Measurements from ENCODE around the gene SAMSN1.
A peak's percentile ranks its signal among the peaks of the same experiment; 100 is the strongest.
"Not testable (repeated sequence)": the region's sequence is repeated elsewhere in the genome, so short reads cannot be mapped to it uniquely, and the experiment has no call there.

SAMSN1 gene

GRCh38 chr21:14527696-14528652 is 18.1 kb downstream of the SAMSN1 start:
- no peak for DNase-seq

DNA sequence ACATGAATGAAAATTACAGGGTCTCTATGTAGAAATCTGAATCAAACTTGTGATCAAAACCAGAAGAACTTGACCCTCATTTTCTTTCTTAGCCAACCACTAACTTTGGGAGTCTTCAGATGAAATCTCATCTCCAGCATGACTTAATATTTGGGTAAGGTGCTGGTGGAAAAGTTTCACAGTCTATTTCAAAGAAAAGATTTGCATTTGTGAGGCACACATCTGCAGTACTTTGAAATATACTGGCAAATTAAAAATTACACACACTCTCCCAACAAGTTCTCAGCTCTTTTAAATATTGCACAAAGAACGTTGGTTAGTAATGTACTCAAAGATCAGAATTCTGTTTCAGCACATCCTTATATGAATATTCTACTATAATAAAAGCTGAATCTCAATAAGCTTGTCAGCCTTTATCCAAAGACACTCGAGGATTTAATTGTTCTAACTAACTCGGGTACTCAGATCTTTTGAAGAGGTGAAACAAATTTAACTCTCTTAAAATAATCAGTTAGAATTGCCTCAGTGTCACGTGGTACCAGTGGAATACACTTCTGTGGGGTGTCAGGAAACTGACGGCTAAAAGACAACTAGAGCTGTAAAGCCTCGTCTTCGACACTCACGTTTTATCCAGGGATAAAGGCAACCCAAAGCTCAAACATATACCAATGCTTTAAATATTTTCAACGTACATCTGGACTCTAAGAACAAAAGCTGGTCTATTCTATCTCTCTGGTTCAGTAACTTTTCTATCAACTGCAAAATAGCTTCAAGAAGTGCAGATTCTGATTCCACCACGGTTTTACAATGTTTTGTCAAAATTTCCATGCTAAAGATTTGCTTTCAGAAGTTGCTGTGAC is 19.0 kb downstream of the SAMSN1 start:
- DNase-seq = no peak

DNA sequence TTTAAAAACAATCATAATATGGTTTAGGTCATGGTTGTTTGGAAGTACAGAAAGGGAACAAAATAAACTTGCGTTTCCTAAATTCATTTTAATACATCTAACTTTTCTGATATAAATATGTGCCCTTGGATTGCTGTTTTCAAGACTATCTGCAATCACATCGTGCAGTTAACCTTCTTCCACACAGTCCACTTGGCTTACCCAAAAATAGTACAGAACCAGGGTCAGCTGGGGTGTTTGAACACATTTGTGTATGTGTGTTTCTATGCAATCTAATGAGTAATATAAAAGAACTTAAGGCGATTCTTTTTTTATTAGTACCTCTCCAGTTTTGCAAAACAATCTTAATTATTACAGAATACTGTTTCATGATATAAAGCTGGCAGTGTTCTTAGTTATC is 19.9 kb downstream of the SAMSN1 start:
- DNase-seq = no peak

DNA sequence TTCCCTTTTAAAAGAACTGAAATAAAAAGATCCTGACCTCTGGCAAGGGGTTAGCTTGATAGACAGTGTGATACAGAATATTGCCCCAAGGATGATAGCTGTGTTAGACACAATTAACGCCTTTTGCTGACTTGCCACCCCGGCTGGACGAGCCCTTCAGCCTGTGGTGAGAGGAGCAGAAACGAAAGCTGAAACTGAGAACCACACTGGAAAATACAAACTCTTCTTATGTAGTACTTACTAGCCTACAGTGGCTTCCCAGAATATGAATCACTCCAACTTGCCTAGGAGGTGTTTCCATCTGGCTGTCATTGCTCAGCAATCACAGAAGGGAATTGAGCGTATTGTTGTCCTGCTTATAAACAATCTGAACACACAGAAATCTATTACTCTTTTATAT is 22.9 kb downstream of the SAMSN1 start:
- peak; percentile 47 to 48 for DNase-seq

- no peak for DNase-seq
Measured at GRCh38 chr21:14522736-14523135, 23.4 kb downstream of the SAMSN1 start.

GRCh38 chr21:14520535-14520934 is 25.6 kb downstream of the SAMSN1 start:
- no peak for DNase-seq

- no peak for DNase-seq
Measured at GRCh38 chr21:14519000-14519399, 27.1 kb downstream of the SAMSN1 start.

GRCh38 chr21:14513804-14514203 is 32.3 kb downstream of the SAMSN1 start:
- no peak for DNase-seq

DNA sequence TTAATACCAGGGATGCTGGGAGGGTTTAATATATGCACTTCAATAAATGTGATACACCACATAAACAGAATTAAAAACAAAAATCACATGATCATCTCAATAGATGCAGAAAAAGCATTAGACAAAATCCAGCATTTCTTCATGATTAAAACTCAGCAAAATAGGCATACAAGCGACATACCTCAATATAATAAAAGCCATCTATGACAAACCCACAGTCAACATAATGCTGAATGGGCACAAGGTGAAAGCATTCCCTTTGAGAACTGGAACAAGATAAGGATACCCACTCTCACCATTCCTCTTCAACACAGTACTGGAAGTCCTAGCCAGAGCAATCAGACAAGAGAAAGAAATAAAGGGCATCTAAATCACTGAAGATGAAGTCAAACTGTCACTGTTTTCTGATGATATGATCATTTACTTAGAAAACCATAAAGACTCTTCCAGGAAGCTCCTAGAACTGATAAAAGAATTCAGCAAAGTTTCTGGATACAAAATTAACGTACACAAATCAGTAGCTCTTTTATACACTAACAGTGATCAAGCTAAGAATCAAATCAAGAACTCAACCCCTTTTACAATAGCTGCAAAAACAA is 39.2 kb downstream of the SAMSN1 start:
- DNase-seq = not testable (repeated sequence)

- no peak for DNase-seq
Measured at GRCh38 chr21:14500873-14501272, 45.2 kb downstream of the SAMSN1 start.

- DNase-seq = no peak
Measured at GRCh38 chr21:14499316-14499715, 46.8 kb downstream of the SAMSN1 start.

DNA sequence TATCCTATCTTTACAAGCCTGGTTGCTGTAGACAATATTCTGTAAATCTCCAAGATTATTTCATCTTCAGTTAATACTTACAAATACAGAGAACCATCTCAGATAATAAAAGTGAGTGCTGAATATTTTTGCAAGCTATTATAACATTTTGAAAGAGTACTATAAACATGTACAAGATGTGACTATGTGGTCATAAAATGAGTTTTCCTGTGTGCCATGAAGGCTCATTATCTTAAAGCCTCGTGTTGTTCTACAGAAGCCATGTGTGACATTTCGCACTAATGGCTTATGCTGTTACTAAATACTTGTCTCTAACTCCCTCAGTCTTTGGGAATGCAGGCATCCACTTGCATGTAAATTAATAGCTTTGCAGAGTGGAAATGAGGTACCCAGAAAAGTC is 48.3 kb downstream of the SAMSN1 start:
- no peak for DNase-seq

DNA sequence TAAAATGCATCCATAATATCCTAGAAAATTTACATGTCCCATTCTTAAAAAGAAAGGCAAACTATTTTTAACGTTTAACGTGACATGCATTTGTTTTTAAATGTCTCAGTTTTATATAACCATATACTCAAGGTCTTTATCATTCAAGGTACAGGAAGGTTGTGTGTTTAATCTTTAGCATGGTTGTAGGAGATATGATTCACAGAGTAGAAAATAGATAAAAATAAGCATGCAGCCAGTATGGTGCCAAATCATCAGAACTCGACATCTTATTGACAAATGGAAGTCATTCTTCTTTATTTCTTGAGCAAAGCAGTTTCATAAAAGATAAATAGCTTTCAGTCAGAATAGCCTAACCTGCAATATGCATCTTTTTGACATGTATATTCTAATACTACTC is 51.0 kb downstream of the SAMSN1 start:
- no peak for DNase-seq

- DNase-seq = not testable (repeated sequence)
Measured at GRCh38 chr21:14494181-14494580, 51.9 kb downstream of the SAMSN1 start.

DNA sequence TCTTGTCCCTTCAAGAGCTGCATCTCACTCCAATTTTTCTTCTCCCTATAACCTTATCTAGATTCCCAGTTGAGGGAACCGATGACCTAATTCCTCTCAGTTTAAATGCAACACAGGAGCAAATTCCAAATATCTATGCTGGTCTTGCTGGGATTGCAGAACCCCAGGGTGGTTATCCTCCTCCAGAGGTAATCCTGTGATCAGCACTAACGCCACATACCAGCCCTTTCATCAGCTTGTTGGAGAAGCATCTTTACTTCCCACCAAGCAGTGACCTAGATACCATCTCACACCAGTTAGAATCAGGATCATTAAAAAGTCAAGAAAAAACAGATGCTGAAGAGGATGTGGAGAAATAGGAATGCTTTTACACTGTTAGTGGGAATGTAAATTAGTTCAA is 52.4 kb downstream of the SAMSN1 start:
- DNase-seq = no peak

DNA sequence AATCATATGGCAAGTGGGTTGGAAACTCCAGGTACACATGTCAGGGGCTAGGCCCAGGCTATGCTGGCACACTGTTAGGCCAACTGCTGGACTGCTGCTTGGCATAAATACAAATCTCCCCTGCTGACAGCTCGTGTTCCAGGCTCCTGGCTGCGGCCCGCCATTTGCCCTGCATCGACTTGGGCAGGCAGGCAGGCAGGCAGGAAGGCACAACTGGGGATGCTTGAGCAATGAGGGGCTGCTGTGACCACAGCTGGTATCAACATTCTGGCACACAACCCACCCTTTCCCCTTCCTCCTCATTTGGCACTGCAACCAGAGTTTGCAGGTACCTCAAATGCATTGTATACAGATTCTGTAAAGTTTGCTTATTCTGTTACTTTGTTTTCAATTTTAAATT is 53.2 kb downstream of the SAMSN1 start:
- DNase-seq = no peak

DNA sequence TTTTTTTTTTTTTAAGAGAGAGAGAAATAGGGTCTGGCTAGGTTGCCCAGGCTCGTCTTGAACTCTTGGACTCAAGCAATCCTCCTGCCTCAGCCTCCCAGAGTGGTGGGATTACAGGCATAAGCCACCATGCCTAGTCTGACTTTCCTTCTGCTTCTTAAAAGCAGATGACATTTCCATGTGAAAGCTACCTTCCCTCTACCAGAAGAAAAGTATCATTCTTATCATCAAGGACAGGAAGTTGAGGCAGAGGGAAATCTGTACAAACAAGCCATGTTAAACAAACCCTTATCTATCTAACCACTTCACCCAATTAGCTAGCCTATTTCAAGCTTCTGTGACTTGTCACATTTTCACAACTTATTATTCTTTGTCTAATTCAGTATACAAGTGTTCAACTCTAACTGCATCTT is 54.8 kb downstream of the SAMSN1 start:
- no peak for DNase-seq

GRCh38 chr21:14488672-14489204 is 57.4 kb downstream of the SAMSN1 start:
- no peak for DNase-seq

DNA sequence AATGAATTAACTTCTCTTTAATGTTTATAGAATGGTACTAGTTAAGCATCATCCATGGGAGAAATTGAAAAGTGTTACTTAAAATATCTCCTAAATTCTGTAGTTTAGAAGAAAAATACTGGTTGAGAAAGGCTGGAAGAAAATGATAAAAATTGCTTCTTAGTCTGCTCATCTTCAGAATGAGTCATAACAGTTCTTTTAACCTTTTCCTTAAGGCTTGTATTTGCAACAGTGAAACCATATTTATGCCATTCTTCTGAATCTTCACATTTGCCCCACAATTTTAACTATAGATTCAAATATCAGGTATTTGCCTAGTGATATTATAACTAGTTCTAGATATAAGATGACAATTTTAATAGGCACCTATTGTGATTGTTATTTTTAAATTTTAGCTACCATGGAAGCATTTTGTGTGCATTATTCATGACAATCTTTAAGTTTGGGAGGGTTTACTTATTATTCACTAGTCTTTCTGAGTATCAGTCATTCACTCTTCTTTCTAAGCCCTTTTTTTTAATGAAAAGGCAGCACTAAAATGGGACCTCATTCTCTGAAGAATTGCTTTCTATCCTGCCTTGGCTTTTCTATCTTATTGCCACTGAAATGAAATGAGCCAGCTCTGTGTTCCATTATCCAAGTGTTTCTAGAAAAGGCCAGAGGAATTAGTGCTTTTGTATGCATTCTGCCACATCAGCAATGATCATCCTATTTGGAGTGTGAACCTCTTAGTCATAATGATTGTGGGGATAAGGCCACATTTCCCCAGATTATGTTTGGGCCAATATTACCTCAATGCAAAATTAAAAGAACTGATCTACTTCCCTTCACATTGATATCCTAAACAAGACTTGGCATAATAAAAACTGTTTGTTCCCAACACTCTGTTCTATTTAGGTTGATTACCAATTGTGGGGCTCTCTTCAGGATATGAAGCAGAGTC is 58.4 kb downstream of the SAMSN1 start:
- no peak for DNase-seq

GRCh38 chr21:14486869-14487268 is 59.2 kb downstream of the SAMSN1 start:
- no peak for DNase-seq

GRCh38 chr21:14484188-14485009 is 61.7 kb downstream of the SAMSN1 start:
- no peak for DNase-seq
